ENCODE measurements around the gene DMPK. TPM values are rescaled to one million over a fixed set of nuclear protein-coding genes. Genes with fewer than 3 reads are reported as not detected.
"Not testable (repeated sequence)": the region's sequence is repeated elsewhere in the genome, so short reads cannot be mapped to it uniquely, and the experiment has no call there.

The DMPK gene
- total and polyA plus RNA-seq, 9 of the 15 experiments (the other 6 are each of a cell fraction or from before 2014, with no cell fraction given) = 0.24 to 31.3 (median 7.3) TPM

- ChIA-PET POLR2A (interaction anchor here (0.5 to 1.7 kb wide), 5 partner anchors 10 to 303 kb away, joined by 3 to 7 read pairs (median 3); partner anchors contain the start of gene SIX5), CTCF (ENCODE audit: low intra/inter-chr PET ratio) (interaction anchor here (0.6 to 2.7 kb wide), 2 partner anchors 10 to 30 kb away, joined by 3 to 22 read pairs; partner anchors contain the start of gene SIX5)
- H3K4me2 ChIP-seq (ENCODE audit: insufficient read depth, low read length); H3K27ac ChIP-seq (ENCODE audit: extremely low read depth, low read depth, low read length); H3K4me3 ChIP-seq; H3K36me3 ChIP-seq (ENCODE audit: control insufficient read depth, insufficient read depth, low read length); H3K9ac ChIP-seq (ENCODE audit: insufficient read depth in 1 of 2, low read depth in 2 of 2, low read length in 2 of 2); H3K9me1 ChIP-seq (ENCODE audit: control insufficient read depth, insufficient read depth, low read length); FAIRE-seq; H3K79me2 ChIP-seq (ENCODE audit: control insufficient read depth, insufficient read depth, low read length); ATAC-seq; H2AFZ ChIP-seq (ENCODE audit: low read depth, low read length); H3K9me3 ChIP-seq (replicated peaks; ENCODE audit: control insufficient read depth, insufficient read depth, low read depth, low read length); H4K20me1 ChIP-seq (replicated peaks; ENCODE audit: control insufficient read depth, insufficient read depth, low read length); H3K27me3 ChIP-seq (ENCODE audit: control insufficient read depth in 2 of 2, insufficient read depth in 2 of 2, low read length in 2 of 2); BruUV-seq (replicated peaks); DNase-seq (ENCODE audit: extremely low read depth in 1 of 4, low spot score in 3 of 4); in situ Hi-C loops (cut with MboI); TF ChIP-seq ZNF740 (tag; IDR thresholded peaks at IDR 0.05): not testable (repeated sequence)
- intact Hi-C loops (cut with micrococcal nuclease) = loop anchor here (1.0 kb wide), 1 partner anchor 29 kb away; no protein-coding TSS in a partner anchor
- 76% methylated on average over 4 of the region's 5 CpGs for WGBS (ENCODE audit: insufficient coverage, low coverage, missing lambda C conversion rate)
- peaks cover 9 to 20% of the 10 kb centered on the region in 2 experiments; a peak in 3 of 5 replicates for H3K4me1 ChIP-seq (replicated peaks in 1 of 2; ENCODE audit: control insufficient read depth in 2 of 2, insufficient read depth in 2 of 2, low read length in 2 of 2)
- 0 out of 2 replicates have a peak, but pooled peaks have one; percentile 3 for TF ChIP-seq ZNF740 (CRISPR knock-in tag; IDR thresholded peaks at IDR 0.05)
These were observed 17.3 kb upstream of the DMPK start for GRCh38 chr19:45799541-45799940.

- Histone ChIP-seq H3K36me3 (ENCODE audit: control insufficient read depth, insufficient read depth, low read length) (no peaks in the 10 kb centered on the region), H3K9me3 (replicated peaks; ENCODE audit: control insufficient read depth, insufficient read depth, low read depth, low read length) (no peaks in the 10 kb centered on the region), H3K4me3 (no peak overlapping the region), H3K27ac (ENCODE audit: extremely low read depth, low read depth, low read length) (no peak overlapping the region), H3K27me3 (ENCODE audit: control insufficient read depth in 2 of 2, insufficient read depth in 2 of 2, low read length in 2 of 2) (no peaks in the 10 kb centered on the region), H3K79me2 (ENCODE audit: control insufficient read depth, insufficient read depth, low read length) (no peaks in the 10 kb centered on the region), H3K4me1 (replicated peaks in 1 of 2; ENCODE audit: control insufficient read depth in 2 of 2, insufficient read depth in 2 of 2, low read length in 2 of 2) (peaks cover 9 to 15% of the 10 kb centered on the region in 2 experiments; a peak in 3 of 5 replicates), H2AFZ (ENCODE audit: low read depth, low read length) (no peak overlapping the region), H4K20me1 (replicated peaks; ENCODE audit: control insufficient read depth, insufficient read depth, low read length) (no peaks in the 10 kb centered on the region), H3K9me1 (ENCODE audit: control insufficient read depth, insufficient read depth, low read length) (no peaks in the 10 kb centered on the region), H3K4me2 (ENCODE audit: insufficient read depth, low read length) (no peak overlapping the region), H3K9ac (ENCODE audit: insufficient read depth in 1 of 2, low read depth in 2 of 2, low read length in 2 of 2) (peak overlapping the region in 1 of 2 experiments; percentile 36; a peak in 1 of 4 replicates)
- ATAC-seq = peak; percentile 82
- ChIA-PET POLR2A (interaction anchor here (0.5 to 1.7 kb wide), 6 partner anchors 11 to 303 kb away, joined by 3 to 7 read pairs (median 3); partner anchors contain the start of gene SIX5), CTCF (ENCODE audit: low intra/inter-chr PET ratio) (interaction anchor here (0.6 to 2.7 kb wide), 2 partner anchors 9 to 29 kb away, joined by 3 to 22 read pairs; partner anchors contain the start of gene SIX5)
- peak; percentile 72 to 80 (median 76) for DNase-seq (ENCODE audit: extremely low read depth in 1 of 4, low spot score in 3 of 4)
- WGBS (ENCODE audit: insufficient coverage, low coverage, missing lambda C conversion rate) = 5% methylated on average over 10 of the region's 10 CpGs
- peak; percentile 93 for FAIRE-seq
- in situ Hi-C loops (cut with MboI) (no loop called here), intact Hi-C loops (cut with micrococcal nuclease) (loop anchor here (1.0 kb wide), 1 partner anchor 29 kb away; no protein-coding TSS in a partner anchor)
- no TSS peak for BruUV-seq (replicated peaks)
- TF ChIP-seq ZNF583 (CRISPR knock-in tag; IDR thresholded peaks at IDR 0.05) (no peak), COPS2 (conservative IDR thresholded peaks at IDR 0.05) (no peak), PURB (CRISPR knock-in tag; IDR thresholded peaks at IDR 0.05; ENCODE audit: low read depth) (no peak), CEBPG (CRISPR knock-in tag; IDR thresholded peaks at IDR 0.05) (no peak), CEBPG (tag; conservative IDR thresholded peaks at IDR 0.05 in 1 of 2, IDR thresholded peaks at IDR 0.05 in 1 of 2) (0 out of 4 replicates have a peak, but pooled peaks of 1 of the 2 experiments have one; percentile 45), KDM1A (IDR thresholded peaks at IDR 0.05) (peak; percentile 58 to 66; a peak in 2 of 4 replicates), EGR1 (conservative IDR thresholded peaks at IDR 0.05) (peak; percentile 54), BCL6 (CRISPR knock-in tag; IDR thresholded peaks at IDR 0.05) (no peak), NR2F6 (CRISPR knock-in tag; IDR thresholded peaks at IDR 0.05) (no peak), MAZ (CRISPR knock-in tag; conservative IDR thresholded peaks at IDR 0.05 in 1 of 2, IDR thresholded peaks at IDR 0.05 in 1 of 2) (peak in 1 of 2 experiments; percentile 42; a peak in 1 of 4 replicates), ARHGAP35 (IDR thresholded peaks at IDR 0.05; ENCODE audit: partially characterized antibody) (no peak), RCOR1 (IDR thresholded peaks at IDR 0.05; ENCODE audit: borderline replicate concordance in 1 of 2, low read depth in 2 of 2, low read length in 2 of 2) (0 out of 4 replicates have a peak, but pooled peaks of 1 of the 2 experiments have one; percentile 44)
These were observed 16.8 kb upstream of the DMPK start for GRCh38 chr19:45798995-45799517.

All from K562 (cell line).